Adrenal gland (tissue), 12 donors: ENCODE measurements around the gene PPIL1. TPM values are rescaled to one million over a fixed set of nuclear protein-coding genes. Genes with fewer than 3 reads are reported as not detected.
A peak's percentile ranks its signal among the peaks of the same experiment; 100 is the strongest.

Source experiments
- DNase-seq, 7 donors: peaks; one replicate each; pipeline ENCODE4 v3.0.0-alpha.2; 2019 to 2020
- H3K27ac ChIP-seq, 5 donors: fragments of 200-600 bp; sonication (generic) in 4 of 5; 1 replicate in 3 of 5; 2 replicates in 2 of 5; pipeline versions ENCODE4 v1.5.1 to v1.8.0; 2016 to 2020; ENCODE audit warnings: mild to moderate bottlenecking in 1 of 5
- H3K27me3 ChIP-seq: fragments of 200-600 bp; 2 replicates; pipeline ENCODE4 v1.8.0; 2021
- H3K36me3 ChIP-seq, 2 donors: fragments of 200-600 bp; replicated peaks in 1 of 2; 1 replicate in 1 of 2; 2 replicates in 1 of 2; pipeline versions ENCODE4 v1.5.1 to v1.8.0; 2018 to 2022
- H3K4me1 ChIP-seq, 2 donors: fragments of 200-600 bp; replicated peaks in 1 of 2; 1 replicate in 1 of 2; 2 replicates in 1 of 2; pipeline versions ENCODE4 v1.5.1 to v1.8.0; 2018 to 2021
- H3K4me3 ChIP-seq, 4 donors: fragments of 200-600 bp; sonication (generic) in 3 of 4; one replicate each; pipeline ENCODE4 v1.5.1; 2016 to 2018
- H3K9me3 ChIP-seq, 3 donors: fragments of 200-600 bp; sonication (generic) in 1 of 3; replicated peaks in 1 of 3; 1 replicate in 2 of 3; 2 replicates in 1 of 3; pipeline versions ENCODE4 v1.5.1 to v1.8.0; 2016 to 2021
- CTCF ChIP-seq, 6 experiments: fragments of 450-650 bp in 4 of 6; fragments of 200-600 bp in 2 of 6; sonication (generic) in 1 of 6; IDR thresholded peaks; 1 replicate in 5 of 6; 2 replicates in 1 of 6; pipeline versions ENCODE4 v1.5.1 to v1.8.0; 2016 to 2021; ENCODE audit warnings: antibody characterized with exemption in 6 of 6, mild to moderate bottlenecking in 2 of 6, moderate library complexity in 1 of 6
- POLR2A ChIP-seq, 2 donors: fragments of 450-650 bp; IDR thresholded peaks; one replicate each; pipeline ENCODE4 v1.6.1; 2017; ENCODE audit warnings: antibody characterized with exemption in 2 of 2, mild to moderate bottlenecking in 2 of 2, moderate library complexity in 1 of 2
- WGBS, 4 donors: extraction: QIAGEN DNeasy Blood & Tissue Kit in 2 of 4; methylation state at CpG; one replicate each; pipeline versions ENCODE4 v1.1.5 to v1.1.7; 2013 to 2017; 5-methylcytosine and 5-hydroxymethylcytosine counted together
- intact Hi-C, 2 donors: fragments of 100-400 bp; cut with DNase I; formaldehyde crosslinking; loops; one replicate each; pipeline versions ENCODE4 v1.14.1 to v1.15.0; 2022 to 2023
- polyA plus RNA-seq, 3 donors: library from polyadenylated mRNA; stranded (reverse); fragments of 200-250 nt in 2 of 3; fragments of 350-450 nt in 1 of 3; fragmentation: Illumina TruSeq in 1 of 3; extraction: RNeasy Lipid Tissue Mini Kit (QIAGEN cat#74804) in 1 of 3; gene quantifications; one replicate each; pipeline ENCODE4 v1.2.3, GENCODE V29; 2013 to 2014
- total RNA-seq, 9 donors: library from RNA; depleted of rRNA in 4 of 9; stranded (reverse); fragments of >200 nt in 4 of 9; fragments of 120-200 nt in 1 of 9; fragmentation: NEBNext Ultra II Directional in 1 of 9; extraction: Animal tissue kit (Norgen Biotek cat#: 25700) in 1 of 9; gene quantifications; one replicate each; pipeline versions ENCODE4 v1.1.0 to v1.2.4, GENCODE V29; 2013 to 2023
- donor health status: healthy with polysubstance abuse.
- donor health status: Bipolar disorder and iron deficiency.
- donor health status: DM: yes; HTN: yes; CAD: no.
- donor health status: DM: no; HTN: no; CAD: no.
- donor health status: DM: no; HTN: no; CAD: no.
- donor health status: DM: yes; HTN: yes; CAD: no.

PPIL1 gene
- total and polyA plus RNA-seq, 12 donors, result 8.2 to 138 (median 49.9) TPM

GRCh38 chr6:36851149-36851614, 23.4 kb downstream of the PPIL1 start:
- no peaks in the 10 kb centered on the region for H3K36me3 ChIP-seq
- TF ChIP-seq CTCF (IDR thresholded peaks at IDR 0.05) (peak; percentile 67 to 79 (median 73)), POLR2A (IDR thresholded peaks at IDR 0.05) (no peak)
- H3K27me3 ChIP-seq, result no peaks in the 10 kb centered on the region
- 35 to 44% (median 36%) methylated on average over 3 of the region's 3 CpGs for WGBS, 4 donors
- intact Hi-C loops, result loop anchor here in 1 of 2 donors (5.0 kb wide), 1 partner anchor 84 kb away; no protein-coding TSS in a partner anchor
- H3K4me1 ChIP-seq, result peaks cover 0 to 22% of the 10 kb centered on the region in 2 donors
- H3K27ac ChIP-seq, result peak overlapping the region in 2 of 5 donors; percentile 12 to 14
- peak; percentile 61 to 85 (median 72) for DNase-seq
- H3K4me3 ChIP-seq, result no peak overlapping the region
- no peaks in the 10 kb centered on the region for H3K9me3 ChIP-seq

- intact Hi-C loops, result loop anchor here in 1 of 2 donors (5.0 kb wide), 1 partner anchor 83 kb away; no protein-coding TSS in a partner anchor
- 77 to 86% (median 82%) methylated on average over 9 of the region's 9 CpGs for WGBS, 4 donors
- no peak overlapping the region for H3K27ac ChIP-seq
- no peaks in the 10 kb centered on the region for H3K27me3 ChIP-seq
- DNase-seq, result no peak
- H3K4me3 ChIP-seq, result no peak overlapping the region
- no peaks in the 10 kb centered on the region for H3K9me3 ChIP-seq
- TF ChIP-seq CTCF (IDR thresholded peaks at IDR 0.05) (no peak), POLR2A (IDR thresholded peaks at IDR 0.05) (no peak)
- H3K36me3 ChIP-seq, result no peaks in the 10 kb centered on the region
- H3K4me1 ChIP-seq, result peaks cover 0 to 18% of the 10 kb centered on the region in 2 donors
Measured at GRCh38 chr6:36850021-36850420, 24.6 kb downstream of the PPIL1 start.

- peak in 1 of 7 donors; percentile 73 for DNase-seq
- H3K27me3 ChIP-seq, result no peaks in the 10 kb centered on the region
- TF ChIP-seq CTCF (IDR thresholded peaks at IDR 0.05), result no peak
- no peak for TF ChIP-seq POLR2A (IDR thresholded peaks at IDR 0.05)
- no peak overlapping the region for H3K4me3 ChIP-seq
- H3K36me3 ChIP-seq, result no peaks in the 10 kb centered on the region
- no peaks in the 10 kb centered on the region for H3K9me3 ChIP-seq
- H3K27ac ChIP-seq, result no peak overlapping the region
- 55 to 67% (median 58%) methylated on average over 23 to 26 of the region's 26 CpGs for WGBS, 4 donors
- intact Hi-C loops, result loop anchor here in 1 of 2 donors (5.0 kb wide), 1 partner anchor 82 kb away; no protein-coding TSS in a partner anchor
- H3K4me1 ChIP-seq, result peaks cover 0 to 18% of the 10 kb centered on the region in 2 donors
Measured at GRCh38 chr6:36848658-36849441, 25.8 kb downstream of the PPIL1 start.

GRCh38 chr6:36847991-36848390, 26.6 kb downstream of the PPIL1 start:
- Histone ChIP-seq H3K4me3 (no peak overlapping the region), H3K4me1 (peaks cover 0 to 18% of the 10 kb centered on the region in 2 donors), H3K27me3 (no peaks in the 10 kb centered on the region), H3K36me3 (no peaks in the 10 kb centered on the region), H3K27ac (no peak overlapping the region), H3K9me3 (no peaks in the 10 kb centered on the region)
- intact Hi-C loops, result loop anchor here in 1 of 2 donors (5.0 kb wide), 1 partner anchor 81 kb away; no protein-coding TSS in a partner anchor
- WGBS, 4 donors, result 92 to 96% (median 95%) methylated on average over 6 of the region's 6 CpGs
- no peak for DNase-seq
- TF ChIP-seq CTCF (IDR thresholded peaks at IDR 0.05) (no peak), POLR2A (IDR thresholded peaks at IDR 0.05) (no peak)
